ENCODE results near the gene SLC34A3.
"Not testable (repeated sequence)": the region's sequence is repeated elsewhere in the genome, so short reads cannot be mapped to it uniquely, and the experiment has no call there.

Gene SLC34A3

DNA sequence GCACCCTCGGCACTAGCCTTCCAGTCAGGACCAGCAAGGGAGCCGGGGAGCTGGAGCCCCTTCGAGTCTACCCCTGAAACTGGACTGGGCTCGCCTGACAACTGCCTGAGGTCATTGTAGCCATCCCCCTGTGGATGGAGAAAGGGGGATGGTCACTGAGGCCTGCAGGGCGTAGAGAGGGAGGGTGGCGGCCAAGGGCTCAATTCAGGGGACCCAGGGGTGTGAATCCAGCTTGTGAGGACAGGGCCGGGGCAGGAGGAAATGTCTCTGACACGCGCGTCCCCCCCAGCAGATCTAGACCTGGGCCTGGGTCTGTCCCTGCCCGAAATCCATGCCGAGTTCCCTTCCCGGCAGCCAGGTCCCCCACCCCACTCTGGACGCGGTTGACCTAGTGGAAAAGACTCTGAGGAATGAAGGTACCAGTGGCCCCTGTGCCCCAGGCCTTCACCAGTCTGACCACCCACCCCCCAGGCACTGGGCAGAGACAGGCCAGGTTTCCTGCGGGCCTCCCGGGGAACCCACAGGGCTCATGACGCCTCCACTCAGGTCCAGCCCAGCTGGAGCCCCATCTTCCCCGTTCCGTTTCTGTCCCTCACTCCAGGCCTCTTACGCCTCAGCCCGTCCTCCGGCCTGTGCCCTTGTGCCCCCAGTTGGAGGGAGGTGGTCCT lies 805 bp downstream of the SLC34A3 start:
- no peak for DNase-seq

DNA sequence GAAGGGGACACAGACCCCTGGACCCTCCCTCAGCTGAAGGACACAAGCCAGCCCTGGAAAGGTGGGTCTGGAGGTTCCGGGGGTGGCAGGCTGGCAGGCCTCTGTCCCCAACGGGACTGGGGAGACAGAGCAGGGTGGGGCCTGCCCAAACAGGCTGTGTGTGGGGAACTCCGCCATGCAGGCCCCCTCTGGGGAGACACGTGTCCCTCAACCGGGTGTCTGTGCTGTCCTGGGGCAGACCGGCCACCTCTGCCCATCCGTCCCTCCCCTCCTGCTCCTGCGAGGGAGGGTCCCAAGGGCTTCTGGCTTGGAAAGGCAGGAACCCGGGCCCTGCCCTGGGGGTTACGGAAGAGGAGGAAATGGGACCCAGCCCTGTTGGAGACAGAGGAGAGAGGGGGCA lies 1.4 kb downstream of the SLC34A3 start:
- DNase-seq, result no peak

DNA sequence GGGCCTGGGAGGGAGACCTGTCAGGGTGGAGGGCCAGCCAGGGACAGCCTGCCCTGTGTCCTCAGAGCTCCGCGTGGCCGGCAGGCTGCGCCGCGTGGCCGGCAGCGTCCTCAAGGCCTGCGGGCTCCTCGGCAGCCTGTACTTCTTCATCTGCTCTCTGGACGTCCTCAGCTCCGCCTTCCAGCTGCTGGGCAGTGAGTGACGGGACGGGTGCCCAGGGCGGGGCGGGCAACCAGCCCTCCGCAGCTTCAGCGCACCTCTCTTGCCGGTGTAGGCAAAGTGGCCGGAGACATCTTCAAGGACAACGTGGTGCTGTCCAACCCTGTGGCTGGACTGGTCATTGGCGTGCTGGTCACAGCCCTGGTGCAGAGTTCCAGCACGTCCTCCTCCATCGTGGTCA lies 1.8 kb downstream of the SLC34A3 start:
- DNase-seq, result no peak

DNA sequence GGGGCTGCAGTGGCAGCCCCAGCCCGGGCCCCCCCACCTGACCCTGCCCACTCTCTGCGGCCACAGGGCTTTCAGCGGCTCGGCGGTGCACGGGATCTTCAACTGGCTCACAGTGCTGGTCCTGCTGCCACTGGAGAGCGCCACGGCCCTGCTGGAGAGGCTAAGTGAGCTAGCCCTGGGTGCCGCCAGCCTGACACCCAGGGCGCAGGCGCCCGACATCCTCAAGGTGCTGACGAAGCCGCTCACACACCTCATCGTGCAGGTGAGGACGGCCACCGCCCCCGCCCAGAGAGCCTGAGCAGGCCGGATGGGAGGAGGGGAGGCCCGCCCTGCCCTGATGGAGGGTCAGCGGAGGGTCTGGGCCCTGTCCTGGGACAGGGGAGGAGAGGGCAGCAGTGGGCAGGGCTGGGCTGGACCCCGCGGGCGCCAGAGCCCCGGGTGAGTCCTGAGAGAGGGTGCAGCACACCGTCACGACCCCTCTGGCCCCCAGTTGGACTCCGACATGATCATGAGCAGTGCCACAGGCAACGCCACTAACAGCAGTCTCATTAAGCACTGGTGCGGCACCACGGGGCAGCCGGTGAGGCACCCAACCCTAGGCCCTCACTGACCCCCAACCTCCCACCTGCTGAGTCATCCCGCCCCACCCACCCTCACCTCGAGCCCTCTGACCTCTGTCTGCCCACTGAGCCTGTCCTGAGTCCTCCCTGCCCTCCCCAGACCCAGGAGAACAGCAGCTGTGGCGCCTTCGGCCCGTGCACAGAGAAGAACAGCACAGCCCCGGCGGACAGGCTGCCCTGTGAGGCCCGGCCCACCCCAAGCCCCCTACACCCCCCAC lies 2.7 kb downstream of the SLC34A3 start:
- peak in 1 of 2 experiments; percentile 41 for DNase-seq

DNA sequence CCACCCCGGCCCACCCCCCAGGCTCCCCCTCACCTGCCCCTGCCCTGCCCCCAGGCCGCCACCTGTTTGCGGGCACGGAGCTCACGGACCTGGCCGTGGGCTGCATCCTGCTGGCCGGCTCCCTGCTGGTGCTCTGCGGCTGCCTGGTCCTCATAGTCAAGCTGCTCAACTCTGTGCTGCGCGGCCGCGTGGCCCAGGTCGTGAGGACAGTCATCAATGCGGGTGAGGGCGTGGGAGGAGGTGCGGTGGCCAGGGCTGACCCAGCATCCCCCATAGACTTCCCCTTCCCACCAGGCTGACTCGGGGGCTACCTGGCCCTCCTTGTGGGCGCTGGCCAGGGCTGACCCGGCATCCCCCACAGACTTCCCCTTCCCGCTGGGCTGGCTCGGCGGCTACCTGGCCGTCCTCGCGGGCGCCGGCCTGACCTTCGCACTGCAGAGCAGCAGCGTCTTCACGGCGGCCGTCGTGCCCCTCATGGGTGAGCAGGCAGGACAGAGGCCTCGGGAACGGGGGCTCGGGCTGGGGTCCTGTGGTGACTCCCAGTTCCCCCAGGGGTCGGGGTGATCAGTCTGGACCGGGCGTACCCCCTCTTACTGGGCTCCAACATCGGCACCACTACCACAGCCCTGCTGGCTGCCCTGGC lies 3.5 kb downstream of the SLC34A3 start:
- no peak for DNase-seq

DNA sequence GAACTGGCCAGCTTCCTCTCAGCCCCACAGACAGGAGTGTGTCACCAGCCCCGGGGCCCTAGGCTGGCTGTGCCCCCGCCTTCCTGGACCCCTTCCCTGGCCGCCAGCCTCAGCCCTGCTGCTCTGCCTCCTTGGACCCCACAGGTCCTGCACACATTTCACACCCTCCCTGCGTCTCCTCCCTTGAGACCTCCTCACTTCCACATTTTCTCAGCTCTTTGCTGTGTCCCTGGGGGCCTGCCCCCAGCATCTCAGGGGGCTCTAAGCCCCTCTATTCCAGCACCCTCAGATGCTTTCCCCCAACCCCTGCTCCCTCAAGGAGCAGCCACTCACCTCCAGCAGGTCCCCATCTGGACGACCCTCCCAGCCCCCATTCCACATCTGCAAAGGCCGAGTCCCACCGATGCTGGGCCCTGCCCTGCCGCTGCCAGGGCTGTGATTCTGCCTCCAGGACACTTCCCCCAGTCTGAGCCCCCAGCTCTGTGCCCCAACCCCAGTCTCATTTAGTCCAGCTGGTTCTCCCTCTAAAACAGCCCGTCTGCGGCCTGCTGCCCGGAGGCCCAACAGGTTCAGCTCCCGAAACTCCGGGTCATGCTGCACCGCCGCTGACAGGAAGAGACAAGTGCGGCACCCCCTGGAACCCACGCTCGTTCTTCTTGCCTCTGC lies 4.2 kb downstream of the SLC34A3 start:
- DNase-seq, result no peak

DNA sequence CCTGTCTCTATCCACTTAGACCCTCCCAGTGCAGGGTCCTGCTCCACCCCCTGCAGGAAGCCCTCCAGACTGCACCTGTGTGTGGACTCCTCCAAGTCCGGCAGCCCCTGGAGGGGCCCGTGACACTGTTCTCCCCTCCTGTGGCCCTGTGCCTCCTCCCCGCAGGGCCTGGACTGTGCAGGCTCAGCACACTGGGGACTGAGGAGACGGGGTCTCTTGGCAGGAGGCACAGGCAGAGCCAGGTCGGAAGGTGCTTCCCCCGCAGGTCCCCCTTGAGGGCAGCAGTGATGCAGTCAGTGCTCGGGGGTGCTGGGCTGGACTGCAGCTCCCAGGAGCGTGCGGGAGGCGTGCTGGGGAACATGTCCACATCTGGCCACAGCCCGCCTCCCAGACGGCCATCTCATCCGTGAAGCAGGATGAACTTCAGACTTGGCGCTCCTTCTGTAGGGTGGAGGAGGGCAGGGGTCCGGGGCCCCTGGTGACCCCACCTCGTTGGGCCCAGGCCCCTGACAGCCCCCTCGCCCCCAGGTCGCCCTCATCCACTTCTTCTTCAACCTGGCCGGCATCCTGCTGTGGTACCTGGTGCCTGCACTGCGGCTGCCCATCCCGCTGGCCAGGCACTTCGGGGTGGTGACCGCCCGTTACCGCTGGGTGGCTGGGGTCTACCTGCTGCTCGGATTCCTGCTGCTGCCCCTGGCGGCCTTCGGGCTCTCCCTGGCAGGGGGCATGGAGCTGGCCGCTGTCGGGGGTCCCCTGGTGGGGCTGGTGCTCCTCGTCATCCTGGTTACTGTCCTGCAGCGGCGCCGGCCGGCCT lies 4.9 kb downstream of the SLC34A3 start:
- DNase-seq, result no peak

DNA sequence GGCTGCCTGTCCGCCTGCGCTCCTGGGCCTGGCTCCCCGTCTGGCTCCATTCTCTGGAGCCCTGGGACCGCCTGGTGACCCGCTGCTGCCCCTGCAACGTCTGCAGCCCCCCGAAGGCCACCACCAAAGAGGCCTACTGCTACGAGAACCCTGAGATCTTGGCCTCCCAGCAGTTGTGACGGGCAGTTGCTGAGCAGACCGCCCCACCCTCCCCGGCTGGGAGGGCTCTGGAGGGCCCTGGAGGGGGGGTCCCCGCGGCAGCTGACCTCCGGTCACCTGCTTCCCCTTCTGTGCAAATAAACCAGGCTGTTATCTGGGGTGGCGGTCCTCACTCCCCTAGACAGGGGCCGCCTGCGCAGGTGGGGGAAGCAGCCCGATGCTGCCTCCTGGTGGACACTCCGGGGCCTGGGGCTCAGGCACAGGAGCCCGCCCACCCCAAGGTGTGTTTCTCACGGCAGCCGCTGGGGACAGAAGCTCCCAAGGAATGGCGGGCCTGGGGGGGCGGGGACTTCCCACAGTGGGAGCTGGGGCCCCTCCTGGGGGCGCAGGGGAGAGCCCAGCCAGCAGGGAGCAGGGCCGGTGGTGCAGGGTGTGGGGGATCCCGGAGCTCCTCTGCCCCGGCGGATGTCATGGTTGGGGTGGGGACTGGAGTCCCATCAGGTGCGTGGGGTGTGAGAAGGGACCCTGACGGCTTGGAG lies 5.7 kb downstream of the SLC34A3 start:
- peak; percentile 74 to 84 for DNase-seq

DNA sequence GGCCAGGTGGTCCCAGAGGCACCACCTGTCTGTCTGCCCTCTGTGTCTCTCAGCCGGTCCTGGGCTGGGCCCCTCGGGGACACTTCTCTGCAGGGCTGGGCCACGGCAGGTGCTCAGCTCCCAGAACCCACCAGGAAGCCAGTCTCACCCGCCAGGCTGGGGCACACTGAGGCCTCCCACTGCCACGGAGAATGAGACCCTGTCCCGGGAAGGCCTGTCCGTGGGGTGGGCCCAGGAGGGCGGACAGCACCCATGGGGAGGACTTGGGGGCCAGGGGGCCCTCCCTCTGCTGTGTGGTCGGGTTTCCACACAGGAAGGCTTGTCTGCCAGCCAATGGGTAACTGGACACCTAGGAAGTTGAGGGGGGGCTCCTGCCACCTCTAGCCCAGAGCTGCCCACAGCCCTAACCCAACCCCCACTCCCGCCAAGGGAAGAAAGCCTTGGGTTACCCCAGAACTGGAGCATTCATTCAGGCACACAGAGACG lies 6.3 kb downstream of the SLC34A3 start:
- no peak for DNase-seq

DNA sequence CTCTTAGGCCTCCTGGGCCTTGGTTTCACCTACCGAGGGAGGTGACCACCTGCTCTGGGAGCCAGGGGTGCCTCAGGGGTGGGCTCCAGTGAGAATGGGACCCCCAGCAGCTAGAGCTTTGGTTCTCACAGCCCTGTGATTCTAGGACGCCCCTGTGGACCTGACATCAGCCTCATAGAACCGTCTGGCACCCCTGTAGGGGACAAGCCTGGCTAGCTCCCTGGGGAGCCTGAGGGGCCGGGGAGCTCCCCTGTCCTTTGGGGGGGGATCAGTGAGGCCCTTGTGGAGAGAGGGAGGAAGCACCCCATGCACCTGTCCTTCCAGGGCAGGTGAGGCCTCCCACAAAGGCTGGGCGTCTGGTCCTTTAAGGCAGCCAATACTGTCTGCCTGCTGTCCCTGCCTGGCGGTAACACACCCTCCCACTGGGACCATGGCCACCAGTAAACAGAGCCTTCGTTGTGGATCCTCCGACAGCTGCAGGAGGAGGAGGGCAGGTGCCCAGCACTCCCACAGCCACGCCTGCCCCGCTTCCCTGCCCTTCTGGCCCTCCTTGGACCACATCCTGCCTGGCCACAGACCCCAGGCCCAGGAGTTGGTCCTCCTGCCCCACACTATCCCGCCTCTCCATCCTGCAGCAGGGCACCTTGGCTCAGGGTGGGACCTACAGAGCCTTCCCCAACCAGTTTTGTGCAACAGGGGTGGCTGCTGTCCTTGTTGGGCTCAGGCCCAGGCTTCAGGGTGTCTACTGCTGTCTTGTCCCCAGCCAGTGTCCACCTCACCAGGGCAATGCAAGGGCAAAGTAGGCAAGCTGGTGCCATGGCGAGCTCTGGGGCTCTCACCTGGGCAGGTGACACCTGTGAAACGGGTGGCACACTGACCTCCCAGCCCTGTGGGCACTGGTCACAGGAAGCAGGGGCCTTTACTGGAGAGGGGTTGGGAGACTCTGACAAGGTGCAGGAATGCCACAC lies 7.3 kb downstream of the SLC34A3 start:
- DNase-seq, result peak; percentile 87 to 88

DNA sequence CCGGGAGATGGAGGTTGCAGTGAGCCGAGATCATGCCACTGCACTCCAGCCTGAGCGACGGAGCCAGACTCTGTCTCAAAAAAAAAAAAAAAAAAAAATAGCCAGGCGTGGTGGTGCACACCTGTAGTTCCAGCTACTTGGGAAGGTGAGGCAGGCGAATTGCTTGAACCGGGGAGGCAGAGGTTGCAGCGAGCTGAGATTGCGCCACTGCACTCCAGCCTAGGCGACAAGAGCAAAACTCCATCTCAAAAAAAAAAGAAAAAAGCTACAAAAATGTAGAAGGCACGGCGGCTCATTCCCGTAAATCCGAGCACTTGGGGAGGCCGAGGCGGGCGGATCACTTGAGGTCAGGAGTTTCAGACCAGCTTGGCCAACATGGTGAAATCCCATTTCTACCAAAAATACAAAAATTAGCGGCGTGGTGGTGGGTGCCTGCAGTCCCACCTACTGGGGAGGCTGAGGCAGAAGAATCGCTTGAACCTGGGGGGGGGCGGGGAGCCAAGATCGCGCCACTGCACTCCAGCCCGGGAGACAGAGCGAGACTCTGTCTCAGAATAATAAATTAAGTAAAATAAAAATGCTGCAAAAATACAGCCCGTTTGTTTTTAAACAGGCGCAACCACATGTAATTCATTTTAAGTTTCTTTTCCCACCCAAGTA lies 9.0 kb downstream of the SLC34A3 start:
- DNase-seq, result not testable (repeated sequence)

DNA sequence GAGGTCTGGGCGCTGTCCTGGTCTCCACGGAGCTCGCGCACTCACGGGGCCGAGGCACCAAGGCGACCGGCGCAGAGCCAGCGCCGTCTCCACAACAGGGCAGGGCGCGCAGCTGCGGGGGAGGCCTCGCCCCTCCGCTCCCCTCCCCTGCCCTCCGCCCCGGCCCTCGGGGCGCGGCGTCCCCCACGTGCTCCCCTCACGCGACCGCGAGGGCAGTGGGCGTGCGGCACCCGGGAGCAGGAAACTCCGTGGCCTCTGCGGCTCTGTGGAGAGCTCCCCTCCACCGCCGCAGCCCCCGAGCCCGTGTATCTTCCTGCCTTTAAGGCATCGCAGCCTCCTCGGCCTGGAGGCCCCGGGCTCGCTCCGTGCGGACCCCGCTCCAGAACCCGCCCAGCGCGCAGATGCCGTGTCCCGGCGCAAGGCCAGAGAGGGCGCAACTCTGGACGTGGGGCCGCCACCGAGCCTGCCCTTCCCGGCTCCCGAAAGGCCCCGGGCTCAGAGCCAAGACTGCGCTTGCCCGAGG lies 9.7 kb downstream of the SLC34A3 start:
- DNase-seq, result peak in 1 of 2 experiments; percentile 65

DNA sequence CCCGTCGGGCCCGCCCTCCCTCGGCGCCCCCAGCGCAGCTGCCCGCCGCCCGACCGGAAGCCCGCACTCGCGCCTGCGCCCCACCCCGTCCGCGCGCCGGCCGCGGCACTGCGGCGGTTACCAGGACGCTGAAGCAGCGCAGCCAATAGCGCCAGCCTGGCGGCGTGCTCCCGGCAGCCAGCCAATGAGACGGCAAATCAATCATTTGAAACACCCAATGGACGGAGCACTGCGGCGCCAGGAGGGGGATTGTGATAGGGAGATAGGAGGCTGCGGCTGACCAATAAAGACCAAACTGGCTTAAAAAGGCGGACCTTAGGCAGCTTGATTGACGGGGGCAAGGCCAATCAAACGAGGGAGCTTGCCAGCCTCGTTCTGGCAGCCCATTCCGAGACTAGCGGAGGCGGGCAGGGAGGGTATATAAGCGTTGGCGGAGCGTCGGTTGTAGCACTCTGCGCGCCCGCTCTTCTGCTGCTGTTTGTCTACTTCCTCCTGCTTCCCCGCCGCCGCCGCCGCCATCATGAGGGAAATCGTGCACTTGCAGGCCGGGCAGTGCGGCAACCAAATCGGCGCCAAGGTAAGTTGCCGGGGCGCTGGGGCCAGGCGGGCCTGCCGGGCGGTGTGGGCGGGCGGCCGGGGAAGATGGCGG lies 10.3 kb downstream of the SLC34A3 start, which contains the start of gene TUBB4B:
Gene TUBB4B, plus strand, starts transcription at position 447 of the 649 bp plus-strand sequence. Its CDS starts 74 bp downstream, at position 521.
- DNase-seq, result peak; percentile 99 to 100

DNA sequence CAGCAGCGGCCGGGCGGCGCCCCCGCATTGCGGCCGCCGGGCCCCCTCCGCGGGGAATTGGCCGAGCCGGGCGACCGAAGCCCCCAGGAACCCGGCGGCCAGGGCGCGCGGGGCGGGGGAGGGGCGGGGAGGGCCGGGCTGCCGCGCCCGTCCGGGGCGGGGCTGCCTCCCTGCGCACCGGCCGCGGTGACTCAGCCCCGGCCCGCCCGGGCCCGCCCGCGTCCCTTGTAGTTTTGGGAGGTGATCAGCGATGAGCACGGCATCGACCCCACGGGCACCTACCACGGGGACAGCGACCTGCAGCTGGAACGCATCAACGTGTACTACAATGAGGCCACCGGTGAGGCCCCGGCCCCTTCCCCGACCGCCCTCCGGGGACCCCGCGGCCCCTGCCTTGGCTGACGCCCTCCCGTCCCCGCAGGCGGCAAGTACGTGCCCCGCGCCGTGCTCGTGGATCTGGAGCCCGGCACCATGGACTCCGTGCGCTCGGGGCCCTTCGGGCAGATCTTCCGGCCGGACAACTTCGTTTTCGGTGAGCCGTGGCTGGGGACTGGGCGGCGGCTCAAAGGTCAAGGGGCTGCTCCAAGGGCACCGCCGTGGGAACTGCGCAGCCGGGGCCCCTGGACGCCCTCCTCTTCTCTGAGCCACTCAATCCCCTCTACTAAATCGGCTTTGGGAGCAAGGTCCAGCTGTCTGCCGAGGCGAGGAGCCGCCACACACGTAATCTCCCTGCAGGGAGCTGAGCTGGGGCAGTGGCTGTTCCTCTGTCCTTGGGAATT lies 11.0 kb downstream of the SLC34A3 start:
- no peak for DNase-seq

DNA sequence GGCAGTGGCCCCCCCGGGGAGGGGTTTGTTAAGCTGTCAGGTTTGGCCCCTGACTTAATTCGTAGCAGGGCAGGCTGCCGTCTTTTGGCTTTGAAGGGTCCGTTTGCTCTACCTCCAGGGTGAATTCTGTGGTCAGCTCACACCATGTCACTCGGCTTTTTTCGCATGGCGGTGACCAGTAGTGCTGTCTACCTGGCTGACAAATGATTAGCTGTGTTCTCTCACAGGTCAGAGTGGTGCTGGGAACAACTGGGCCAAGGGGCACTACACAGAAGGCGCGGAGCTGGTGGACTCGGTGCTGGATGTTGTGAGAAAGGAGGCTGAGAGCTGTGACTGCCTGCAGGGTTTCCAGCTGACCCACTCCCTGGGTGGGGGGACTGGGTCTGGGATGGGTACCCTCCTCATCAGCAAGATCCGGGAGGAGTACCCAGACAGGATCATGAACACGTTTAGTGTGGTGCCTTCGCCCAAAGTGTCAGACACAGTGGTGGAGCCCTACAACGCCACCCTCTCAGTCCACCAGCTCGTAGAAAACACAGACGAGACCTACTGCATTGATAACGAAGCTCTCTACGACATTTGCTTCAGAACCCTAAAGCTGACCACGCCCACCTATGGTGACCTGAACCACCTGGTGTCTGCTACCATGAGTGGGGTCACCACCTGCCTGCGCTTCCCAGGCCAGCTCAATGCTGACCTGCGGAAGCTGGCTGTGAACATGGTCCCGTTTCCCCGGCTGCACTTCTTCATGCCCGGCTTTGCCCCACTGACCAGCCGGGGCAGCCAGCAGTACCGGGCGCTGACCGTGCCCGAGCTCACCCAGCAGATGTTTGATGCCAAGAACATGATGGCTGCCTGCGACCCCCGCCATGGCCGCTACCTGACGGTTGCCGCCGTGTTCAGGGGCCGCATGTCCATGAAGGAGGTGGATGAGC lies 11.8 kb downstream of the SLC34A3 start:
- no peak for DNase-seq

DNA sequence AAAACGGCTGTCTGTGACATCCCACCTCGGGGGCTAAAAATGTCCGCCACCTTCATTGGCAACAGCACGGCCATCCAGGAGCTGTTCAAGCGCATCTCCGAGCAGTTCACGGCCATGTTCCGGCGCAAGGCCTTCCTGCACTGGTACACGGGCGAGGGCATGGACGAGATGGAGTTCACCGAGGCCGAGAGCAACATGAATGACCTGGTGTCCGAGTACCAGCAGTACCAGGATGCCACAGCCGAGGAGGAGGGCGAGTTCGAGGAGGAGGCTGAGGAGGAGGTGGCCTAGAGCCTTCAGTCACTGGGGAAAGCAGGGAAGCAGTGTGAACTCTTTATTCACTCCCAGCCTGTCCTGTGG lies 12.5 kb downstream of the SLC34A3 start:
- DNase-seq, result not testable (repeated sequence)
